AG04449 (cell line): ENCODE results near the gene UFSP1.
A peak's percentile ranks its signal among the peaks of the same experiment; 100 is the strongest.

Source experiments
- CTCF ChIA-PET: fragments of 350-600 bp; formaldehyde crosslinking; extraction: SDS; loops from one replicate; lab custom pipeline; 2021; ENCODE audit warnings: antibody characterized with exemption; lab: Yijun Ruan, JAX
- POLR2A ChIA-PET: fragments of 400-600, 350-600 bp; formaldehyde crosslinking; extraction: SDS; loops from one replicate; lab custom pipeline; 2020; ENCODE audit warnings: antibody characterized with exemption, inconsistent platforms; lab: Yijun Ruan, JAX
- DNase-seq: peaks from one replicate; pipeline ENCODE4 v3.0.0-alpha.2; 2010; ENCODE audit warnings: low read depth, low spot score
- H3K4me3 ChIP-seq: 2 replicates; pipeline ENCODE4 v1.5.1; 2011; ENCODE audit warnings: low read depth, mild to moderate bottlenecking, control low read depth, low read length
- TF ChIP-seq, protein P1 (sequence below): IDR thresholded peaks from one replicate; pipeline ENCODE4 v1.5.1; 2011; ENCODE audit warnings: mild to moderate bottlenecking, moderate library complexity, low read length, control low read depth, inconsistent platforms; ENCODE audit not compliant: insufficient read depth; ENCODE audit errors: missing control alignments

UFSP1 gene

DNA sequence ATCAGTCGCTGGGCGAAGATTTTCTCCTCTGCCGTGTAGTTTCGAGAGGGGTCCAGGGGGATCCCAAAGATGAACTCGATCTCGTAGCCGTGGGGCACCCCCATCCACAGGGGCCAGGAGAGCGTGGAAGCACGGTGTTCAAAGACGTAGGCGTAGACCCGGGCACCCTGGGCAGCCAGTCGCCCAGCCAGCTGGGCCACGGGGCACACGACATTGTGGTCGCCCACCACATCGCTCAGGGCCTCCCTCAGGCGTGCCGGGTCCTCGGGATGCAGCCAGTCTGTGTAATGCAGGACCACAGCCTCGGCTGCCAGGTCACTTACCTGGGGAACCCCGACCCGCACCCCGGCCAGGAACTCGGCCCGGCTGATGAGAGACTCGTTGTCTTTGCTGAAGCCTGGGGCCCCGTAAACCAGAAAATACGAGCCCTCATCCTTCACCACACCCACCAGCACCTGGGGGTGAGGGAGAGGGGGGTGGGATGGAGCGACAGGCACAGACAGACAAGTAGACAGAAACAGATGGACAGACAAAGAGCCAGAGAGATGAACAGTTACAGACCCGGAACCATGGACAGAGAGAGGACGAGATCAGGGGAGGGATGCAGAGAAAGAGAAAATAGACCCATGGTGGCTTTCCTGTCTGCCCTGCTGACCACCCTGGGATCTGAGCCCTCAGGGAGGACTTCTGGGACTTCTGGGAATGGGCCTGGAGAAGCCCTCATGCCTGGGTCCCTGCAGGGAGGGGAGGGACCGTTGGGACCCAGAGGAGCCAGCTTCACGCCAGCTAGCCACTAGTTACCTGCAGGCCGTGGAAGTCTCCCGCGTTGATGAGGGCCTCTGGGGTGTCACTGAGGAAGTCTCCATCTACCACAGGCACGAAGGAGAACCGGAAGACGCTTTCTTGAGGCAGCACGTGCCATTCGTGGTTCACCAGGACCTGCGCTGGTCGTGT is 3.1 kb upstream of the UFSP1 start:
- TF ChIP-seq, protein P1, sequence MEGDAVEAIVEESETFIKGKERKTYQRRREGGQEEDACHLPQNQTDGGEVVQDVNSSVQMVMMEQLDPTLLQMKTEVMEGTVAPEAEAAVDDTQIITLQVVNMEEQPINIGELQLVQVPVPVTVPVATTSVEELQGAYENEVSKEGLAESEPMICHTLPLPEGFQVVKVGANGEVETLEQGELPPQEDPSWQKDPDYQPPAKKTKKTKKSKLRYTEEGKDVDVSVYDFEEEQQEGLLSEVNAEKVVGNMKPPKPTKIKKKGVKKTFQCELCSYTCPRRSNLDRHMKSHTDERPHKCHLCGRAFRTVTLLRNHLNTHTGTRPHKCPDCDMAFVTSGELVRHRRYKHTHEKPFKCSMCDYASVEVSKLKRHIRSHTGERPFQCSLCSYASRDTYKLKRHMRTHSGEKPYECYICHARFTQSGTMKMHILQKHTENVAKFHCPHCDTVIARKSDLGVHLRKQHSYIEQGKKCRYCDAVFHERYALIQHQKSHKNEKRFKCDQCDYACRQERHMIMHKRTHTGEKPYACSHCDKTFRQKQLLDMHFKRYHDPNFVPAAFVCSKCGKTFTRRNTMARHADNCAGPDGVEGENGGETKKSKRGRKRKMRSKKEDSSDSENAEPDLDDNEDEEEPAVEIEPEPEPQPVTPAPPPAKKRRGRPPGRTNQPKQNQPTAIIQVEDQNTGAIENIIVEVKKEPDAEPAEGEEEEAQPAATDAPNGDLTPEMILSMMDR: no peak
- POLR2A ChIA-PET: interaction anchor here (0.6 kb wide), 1 partner anchor 156 kb away, joined by 4 read pairs; no protein-coding TSS in a partner anchor
- CTCF ChIA-PET: interaction anchor here (1.5 to 3.7 kb wide), 5 partner anchors 65 to 390 kb away, joined by 3 to 45 read pairs (median 21); no protein-coding TSS in a partner anchor
- H3K4me3 ChIP-seq: no peak overlapping the region
- DNase-seq: no peak

DNA sequence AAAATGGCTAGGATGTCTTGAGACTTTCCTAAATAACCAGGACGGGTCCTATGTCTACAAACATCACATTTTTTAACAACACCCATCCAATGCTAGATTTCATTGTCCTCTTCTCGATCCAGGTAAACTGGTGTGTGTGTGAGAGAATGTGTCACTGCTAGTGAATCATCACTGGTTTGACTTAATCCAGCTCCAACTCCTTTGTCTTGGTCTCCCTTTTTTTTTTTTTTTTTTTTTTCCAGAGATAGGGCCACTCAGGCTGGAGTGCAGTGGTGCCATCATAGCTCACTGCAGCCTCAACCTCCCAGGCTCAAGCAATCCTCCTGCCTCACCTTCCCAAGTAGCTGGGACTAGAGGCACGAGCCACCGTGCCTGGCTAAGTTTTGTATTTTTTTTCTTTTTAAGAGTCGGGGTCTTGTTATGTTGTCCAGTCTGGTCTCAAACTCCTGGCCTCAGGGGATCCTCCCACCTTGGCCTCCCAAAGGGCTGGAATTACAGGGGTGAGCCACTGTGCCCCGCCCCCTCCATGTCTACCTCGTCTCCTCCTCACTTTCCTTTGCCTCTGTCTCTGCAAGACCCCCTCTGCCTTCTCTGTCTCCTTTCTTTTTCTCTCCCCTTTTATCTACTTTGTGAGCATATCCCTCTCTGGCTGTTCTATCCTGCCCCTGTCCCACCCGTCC is 2.2 kb upstream of the UFSP1 start:
- CTCF ChIA-PET: interaction anchor here (0.7 to 3.0 kb wide), 3 partner anchors 168 to 186 kb away, joined by 4 to 21 read pairs (median 7); partner anchors contain the start of genes EPO and POP7
- no peak overlapping the region for H3K4me3 ChIP-seq
- TF ChIP-seq, protein P1: no peak
- DNase-seq: no peak
- POLR2A ChIA-PET: interaction anchor here (1.0 kb wide), 1 partner anchor 235 kb away, joined by 3 read pairs; the partner anchor contains the start of gene SERPINE1

DNA sequence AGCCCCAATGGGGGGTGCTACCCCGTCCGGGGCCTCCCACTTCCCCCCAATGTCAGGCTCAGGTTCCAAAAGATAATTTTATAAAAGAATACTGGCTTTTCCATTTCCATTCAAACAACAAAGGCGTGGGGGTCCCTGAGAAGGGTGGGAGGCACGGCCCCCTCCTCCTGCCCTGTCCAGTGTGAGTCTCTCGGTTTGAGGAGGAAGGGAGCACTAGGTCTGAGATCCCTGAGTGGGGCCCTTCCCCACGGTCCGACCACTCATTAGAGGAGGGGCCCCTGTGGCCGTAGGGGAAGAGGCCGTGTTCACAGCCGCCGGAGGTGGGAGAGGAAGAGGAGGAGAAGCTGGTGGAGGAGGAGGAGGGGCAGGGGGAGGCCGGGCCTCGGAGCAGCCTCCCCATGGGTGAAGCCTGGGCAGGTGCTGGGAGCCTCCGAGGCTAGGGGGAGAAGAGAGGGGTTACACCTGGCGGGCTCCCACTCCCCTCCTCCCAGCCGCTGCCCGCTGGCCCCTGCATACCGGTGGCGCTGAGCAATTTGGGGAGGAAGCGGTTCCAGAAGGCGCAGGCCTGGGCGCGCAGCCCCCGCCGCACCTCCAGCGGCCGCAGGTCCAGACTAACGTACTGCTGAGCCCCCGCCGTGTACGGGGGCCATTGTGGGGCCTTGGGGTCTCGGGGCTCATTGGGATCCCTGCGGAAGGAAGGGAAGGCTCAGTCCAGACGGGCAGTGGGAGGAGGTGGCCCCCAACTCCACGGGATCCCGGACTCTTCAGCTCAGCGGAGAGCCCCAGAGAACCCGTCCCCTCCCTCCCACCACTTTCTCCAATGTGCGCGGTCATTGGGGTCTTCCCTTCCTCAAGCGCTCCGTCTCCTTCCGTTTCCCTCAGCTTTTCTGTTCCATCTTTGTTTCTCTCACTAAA is 1.4 kb upstream of the UFSP1 start:
- peak overlapping the region; percentile 63 for H3K4me3 ChIP-seq
- CTCF ChIA-PET: interaction anchor here (0.7 to 3.0 kb wide), 10 partner anchors 8 to 353 kb away, joined by 3 to 21 read pairs (median 4); partner anchors contain the start of genes EPO, POP7, SLC12A9 and SRRT
- POLR2A ChIA-PET: interaction anchor here (1.0 to 1.9 kb wide), 3 partner anchors 16 to 236 kb away, joined by 3 to 27 read pairs (median 3); partner anchors contain the start of genes SERPINE1 and SRRT
- TF ChIP-seq, protein P1: no peak
- DNase-seq: no peak

DNA sequence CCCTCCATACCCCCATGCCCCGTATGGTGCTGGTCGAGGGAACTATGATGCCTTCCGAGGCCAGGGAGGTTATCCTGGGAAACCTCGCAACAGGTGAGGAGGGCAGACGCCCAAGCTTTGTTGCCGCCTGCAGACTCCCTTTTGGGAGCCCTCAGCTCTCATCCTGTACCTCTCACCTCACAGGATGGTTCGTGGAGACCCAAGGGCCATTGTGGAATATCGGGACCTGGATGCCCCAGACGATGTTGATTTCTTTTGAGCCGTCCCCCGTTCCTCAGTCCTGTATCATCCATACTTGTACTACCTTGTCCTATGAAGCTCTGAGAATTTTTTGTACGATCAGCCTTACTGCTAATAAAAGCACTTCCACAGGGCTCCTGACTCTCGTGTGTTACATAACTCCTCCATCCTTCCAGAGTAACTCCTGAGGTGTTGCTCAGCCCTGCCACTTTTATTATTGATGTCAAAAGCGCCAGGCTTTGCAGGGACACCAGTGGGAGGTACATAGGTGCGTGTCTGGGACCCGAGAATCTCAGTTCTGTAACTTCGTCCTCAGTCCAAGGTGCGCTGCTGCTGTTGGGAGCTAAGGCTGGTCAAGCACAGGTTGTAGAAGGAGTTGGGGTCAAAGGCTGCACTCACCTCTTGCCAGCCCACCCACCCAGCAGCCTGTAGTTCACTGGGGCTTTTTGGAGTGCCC is 1.1 kb downstream of the UFSP1 start:
- TF ChIP-seq, protein P1: no peak
- DNase-seq: no peak
- POLR2A ChIA-PET: interaction anchor here (1.9 to 4.3 kb wide), 2 partner anchors 13 kb away, joined by 27 to 40 read pairs; partner anchors contain the start of gene SRRT
- CTCF ChIA-PET: interaction anchor here (0.9 to 3.0 kb wide), 5 partner anchors 10 to 189 kb away, joined by 3 to 17 read pairs (median 8); partner anchors contain the start of genes POP7 and SRRT
- H3K4me3 ChIP-seq: peak overlapping the region; percentile 78

DNA sequence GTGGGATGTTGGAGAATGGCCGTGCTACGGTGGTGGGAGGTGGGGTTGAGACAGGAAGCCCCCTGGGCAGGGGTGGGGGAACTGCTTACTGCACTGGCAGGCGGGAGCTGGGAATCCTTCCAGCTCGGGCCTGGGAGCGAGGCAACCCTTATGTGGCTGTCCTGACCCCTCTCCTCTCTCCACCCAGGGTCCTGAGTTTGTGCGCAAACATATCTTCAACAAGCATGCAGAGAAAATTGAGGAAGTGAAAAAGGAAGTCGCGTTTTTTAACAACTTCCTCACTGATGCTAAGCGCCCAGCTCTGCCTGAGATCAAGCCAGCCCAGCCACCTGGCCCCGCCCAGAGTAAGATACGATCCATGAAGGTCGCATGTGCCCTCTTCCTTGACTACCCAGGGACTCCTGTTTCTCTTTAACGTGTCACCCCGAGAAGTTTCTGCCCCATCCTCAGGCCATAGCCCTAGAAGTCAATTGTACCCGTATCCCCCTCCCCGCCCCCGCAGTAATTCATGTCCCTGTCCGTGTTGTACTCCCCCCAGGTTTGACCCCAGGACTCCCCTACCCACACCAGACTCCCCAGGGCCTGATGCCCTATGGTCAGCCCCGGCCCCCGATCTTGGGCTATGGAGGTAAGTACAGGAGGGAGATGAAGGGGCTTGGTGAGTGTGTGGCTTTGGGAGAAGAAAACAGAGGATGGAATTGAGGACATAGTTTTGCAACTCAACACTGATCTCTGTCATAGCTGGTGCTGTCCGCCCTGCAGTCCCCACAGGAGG is 1.8 kb downstream of the UFSP1 start:
- ChIA-PET POLR2A (interaction anchor here (4.3 kb wide), 1 partner anchor 12 kb away, joined by 40 read pairs; the partner anchor contains the start of gene SRRT), CTCF (interaction anchor here (0.9 to 3.0 kb wide), 8 partner anchors 10 to 190 kb away, joined by 3 to 17 read pairs (median 4); partner anchors contain the start of genes POP7 and SRRT)
- no peak for DNase-seq
- peak overlapping the region; percentile 78 for H3K4me3 ChIP-seq
- TF ChIP-seq, protein P1: no peak
